Measurements from ENCODE around the gene MUC5AC.
"Not testable (repeated sequence)": the region's sequence is repeated elsewhere in the genome, so short reads cannot be mapped to it uniquely, and the experiment has no call there.

Gene MUC5AC, protein sequence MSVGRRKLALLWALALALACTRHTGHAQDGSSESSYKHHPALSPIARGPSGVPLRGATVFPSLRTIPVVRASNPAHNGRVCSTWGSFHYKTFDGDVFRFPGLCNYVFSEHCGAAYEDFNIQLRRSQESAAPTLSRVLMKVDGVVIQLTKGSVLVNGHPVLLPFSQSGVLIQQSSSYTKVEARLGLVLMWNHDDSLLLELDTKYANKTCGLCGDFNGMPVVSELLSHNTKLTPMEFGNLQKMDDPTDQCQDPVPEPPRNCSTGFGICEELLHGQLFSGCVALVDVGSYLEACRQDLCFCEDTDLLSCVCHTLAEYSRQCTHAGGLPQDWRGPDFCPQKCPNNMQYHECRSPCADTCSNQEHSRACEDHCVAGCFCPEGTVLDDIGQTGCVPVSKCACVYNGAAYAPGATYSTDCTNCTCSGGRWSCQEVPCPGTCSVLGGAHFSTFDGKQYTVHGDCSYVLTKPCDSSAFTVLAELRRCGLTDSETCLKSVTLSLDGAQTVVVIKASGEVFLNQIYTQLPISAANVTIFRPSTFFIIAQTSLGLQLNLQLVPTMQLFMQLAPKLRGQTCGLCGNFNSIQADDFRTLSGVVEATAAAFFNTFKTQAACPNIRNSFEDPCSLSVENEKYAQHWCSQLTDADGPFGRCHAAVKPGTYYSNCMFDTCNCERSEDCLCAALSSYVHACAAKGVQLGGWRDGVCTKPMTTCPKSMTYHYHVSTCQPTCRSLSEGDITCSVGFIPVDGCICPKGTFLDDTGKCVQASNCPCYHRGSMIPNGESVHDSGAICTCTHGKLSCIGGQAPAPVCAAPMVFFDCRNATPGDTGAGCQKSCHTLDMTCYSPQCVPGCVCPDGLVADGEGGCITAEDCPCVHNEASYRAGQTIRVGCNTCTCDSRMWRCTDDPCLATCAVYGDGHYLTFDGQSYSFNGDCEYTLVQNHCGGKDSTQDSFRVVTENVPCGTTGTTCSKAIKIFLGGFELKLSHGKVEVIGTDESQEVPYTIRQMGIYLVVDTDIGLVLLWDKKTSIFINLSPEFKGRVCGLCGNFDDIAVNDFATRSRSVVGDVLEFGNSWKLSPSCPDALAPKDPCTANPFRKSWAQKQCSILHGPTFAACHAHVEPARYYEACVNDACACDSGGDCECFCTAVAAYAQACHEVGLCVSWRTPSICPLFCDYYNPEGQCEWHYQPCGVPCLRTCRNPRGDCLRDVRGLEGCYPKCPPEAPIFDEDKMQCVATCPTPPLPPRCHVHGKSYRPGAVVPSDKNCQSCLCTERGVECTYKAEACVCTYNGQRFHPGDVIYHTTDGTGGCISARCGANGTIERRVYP (N-terminal part only)

DNA sequence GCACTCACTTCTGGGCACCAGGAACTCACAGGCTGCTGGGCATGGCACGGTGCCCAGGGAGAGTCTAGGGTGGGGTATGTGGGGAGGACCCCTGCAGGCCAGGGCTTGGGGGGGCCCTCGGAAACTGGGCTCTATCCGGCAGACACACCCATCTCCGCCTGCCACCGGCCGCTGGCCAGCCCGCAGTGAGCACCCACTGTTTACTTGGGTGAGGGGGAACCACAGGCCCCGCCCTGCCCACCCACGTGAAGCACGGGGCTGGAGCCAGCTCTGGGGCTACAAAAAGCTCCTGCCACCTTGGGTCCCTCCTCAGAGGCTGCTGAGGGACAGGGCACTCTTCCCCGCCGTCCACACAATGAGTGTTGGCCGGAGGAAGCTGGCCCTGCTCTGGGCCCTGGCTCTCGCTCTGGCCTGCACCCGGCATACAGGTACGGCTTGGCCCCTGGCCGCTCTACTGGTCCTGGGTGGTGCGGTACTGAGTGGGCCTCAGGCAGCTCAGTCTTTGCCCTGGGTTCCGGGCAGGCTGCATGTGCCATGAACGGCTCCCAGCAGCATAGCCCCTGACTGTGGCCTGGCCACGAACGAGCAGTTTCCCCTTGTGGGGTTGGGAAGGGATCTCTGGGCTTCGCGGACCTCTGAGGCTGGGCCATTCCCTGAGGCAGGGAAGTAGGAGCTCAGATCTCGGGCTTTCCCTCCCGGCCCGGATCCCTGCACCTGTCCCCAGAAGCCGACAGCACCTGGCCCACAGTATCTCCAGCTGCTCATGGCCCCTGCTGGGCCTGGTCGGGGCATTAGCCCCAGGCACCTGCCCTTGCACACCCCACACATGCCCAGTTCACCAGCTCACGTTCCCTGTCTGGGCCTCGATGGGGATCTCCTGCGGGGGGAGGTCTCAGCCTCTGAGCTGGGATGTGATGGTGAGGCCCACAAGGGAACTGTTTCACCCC, at the start of gene MUC5AC:
Gene MUC5AC (plus strand): TSS at position 309 of the 947 bp plus-strand sequence. CDS start 47 bp downstream, at position 356.
- DNase-seq (ENCODE audit: low read depth in 2 of 2) = no peak

DNA sequence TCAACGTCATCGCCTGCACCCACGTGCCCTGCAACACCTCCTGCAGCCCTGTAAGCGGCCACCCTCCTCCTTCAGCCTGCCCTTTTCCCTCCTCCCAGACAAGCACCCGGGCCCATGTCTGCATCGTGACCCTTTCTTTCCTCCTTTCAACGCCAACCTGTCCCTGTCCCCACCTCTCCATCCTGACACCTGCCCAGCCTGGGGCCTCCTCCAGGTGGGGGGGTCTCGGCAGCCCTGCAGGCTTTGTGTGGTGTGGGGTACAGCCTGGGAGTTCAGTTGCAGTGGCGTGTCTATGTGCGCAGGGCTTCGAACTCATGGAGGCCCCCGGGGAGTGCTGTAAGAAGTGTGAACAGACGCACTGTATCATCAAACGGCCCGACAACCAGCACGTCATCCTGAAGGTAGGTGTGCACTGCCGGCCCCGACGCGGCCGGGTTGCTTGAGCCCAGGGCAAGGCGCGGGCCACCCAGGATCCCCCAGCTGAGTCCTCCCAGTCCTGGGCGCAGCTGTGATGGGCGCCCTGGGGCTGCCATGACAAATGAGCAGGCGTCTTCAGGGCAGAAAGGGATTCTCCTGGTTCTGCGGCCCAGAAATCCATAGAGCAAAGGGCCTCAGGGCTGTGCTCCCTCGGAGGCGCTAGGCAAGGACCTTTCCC, 49.4 kb upstream of the MUC5AC start:
- no peak for DNase-seq (ENCODE audit: low read depth in 2 of 2)

DNA sequence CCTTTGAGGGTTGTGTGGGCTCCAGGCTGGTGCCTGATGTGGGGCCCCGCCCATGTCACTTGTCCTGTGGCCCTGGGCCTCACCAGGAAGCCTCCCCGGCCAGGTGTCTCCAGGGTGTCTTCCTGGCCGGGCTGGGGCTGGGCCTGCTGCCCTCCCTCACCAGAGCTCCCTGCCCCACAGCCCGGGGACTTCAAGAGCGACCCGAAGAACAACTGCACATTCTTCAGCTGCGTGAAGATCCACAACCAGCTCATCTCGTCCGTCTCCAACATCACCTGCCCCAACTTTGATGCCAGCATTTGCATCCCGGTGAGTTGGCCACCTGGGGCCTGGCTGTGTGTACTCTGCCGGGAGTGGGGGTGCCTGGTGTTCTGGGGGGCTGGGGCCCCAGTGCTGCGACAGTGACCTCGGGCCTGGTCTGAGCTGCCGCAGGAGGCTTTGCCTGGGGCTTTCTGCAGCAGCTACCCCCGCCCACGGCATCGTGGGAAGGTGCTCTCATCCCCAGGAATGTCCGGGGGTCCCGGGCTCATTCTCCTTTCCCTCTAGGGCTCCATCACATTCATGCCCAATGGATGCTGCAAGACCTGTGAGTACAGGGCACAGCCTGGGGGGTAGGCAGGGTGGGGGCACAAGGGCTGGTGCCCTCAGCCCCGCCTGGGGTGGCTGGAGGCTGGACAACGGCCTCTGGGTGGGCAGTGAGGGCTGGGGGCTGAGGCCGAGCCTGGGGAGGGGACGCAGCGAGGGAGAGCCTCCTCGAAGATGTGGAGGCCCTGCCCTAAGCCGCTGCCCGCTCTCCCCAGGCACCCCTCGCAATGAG, 48.4 kb upstream of the MUC5AC start:
- no peak for DNase-seq (ENCODE audit: low read depth in 2 of 2)

DNA sequence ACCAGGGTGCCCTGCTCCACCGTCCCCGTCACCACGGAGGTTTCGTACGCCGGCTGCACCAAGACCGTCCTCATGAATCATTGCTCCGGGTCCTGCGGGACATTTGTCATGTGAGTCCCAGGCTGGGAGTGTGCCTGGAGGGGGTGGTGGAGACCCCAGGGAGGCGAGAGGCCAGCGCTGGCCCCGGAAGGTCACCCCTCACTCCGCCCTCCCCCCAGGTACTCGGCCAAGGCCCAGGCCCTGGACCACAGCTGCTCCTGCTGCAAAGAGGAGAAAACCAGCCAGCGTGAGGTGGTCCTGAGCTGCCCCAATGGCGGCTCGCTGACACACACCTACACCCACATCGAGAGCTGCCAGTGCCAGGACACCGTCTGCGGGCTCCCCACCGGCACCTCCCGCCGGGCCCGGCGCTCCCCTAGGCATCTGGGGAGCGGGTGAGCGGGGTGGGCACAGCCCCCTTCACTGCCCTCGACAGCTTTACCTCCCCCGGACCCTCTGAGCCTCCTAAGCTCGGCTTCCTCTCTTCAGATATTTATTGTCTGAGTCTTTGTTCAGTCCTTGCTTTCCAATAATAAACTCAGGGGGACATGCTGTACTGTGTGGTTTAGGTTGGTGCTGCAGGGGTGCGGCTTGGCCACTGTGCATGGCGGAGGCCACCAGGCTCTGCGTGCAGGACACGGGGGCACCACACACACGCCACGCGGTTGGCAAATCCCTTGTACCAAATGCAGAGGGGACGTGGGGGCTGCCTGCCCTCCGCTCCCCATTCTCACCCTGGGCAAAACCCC, 47.6 kb upstream of the MUC5AC start:
- DNase-seq (ENCODE audit: low read depth in 2 of 2) = no peak

DNA sequence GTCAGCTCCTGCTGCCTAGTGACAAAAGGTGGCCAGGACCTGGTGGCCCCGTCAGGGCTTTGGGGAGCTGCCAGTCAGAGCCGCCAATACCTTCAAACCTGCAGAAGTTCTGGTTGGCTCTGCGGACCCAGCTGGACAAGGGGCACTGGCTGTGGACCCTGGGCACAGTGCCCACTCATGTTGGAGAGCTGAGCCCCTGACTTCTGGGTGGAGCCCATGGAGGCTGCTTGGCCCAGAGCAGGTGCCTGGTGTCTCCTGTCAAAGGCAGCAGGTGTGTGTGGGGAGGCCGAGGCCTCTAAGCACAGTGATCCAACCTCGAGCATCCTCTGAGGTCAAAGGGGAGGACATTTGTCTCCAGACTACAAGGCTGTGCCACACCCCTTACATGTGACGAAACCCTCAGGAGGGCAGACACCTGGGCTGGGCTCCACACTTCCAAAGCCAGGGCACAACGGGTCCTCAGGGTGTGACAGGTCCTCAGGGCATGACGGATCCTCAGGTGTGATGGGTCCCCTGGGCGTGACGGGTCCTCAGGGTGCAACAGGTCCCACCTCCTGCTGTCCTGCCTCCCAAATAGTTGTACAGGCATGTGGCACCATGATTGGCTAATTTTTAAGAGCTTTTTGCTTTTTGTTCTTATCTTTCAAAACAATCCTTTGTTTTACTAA, 46.1 kb upstream of the MUC5AC start:
- no peak for DNase-seq (ENCODE audit: low read depth in 2 of 2)

DNA sequence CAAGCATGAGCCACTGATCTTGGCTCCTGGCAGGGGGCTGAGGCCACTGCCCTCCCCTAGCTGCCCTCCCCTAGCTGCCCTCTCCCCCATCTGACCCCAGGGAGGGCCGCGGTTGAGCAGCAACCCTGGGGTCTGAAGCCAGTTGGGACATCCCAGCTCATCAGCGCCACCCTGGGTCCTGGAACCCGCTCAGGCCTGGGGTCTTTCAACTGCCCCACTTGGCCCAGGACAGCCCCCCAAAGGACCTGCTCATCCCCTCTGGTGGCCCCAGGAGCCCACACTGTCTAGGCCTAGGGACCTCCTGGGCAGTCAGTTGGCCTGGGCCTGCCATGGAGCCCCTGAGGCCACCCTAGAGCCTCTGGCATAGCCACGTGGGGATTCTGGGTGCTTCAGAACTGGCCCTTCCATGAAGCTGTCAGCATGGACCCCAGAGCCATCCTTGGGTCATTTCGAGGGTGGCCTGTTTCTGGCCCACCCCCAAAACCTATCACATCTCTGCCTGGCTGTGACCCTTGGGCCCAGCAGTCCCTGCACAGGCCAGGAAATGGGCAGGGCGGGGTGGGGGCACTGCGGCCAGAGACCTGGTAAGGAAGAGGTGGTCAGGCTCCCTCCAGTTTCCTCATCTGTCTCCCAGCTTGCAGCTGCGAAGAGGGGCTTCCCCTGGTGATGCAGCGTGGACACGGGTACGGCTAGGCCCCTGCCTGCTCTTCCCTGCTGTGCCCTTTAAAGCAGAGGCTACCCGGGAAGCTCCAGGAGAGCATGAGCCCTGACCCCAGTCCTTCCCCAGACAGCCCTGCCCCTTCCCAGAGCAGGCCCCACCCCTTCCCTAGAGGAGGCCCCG, 45.2 kb upstream of the MUC5AC start:
- DNase-seq (ENCODE audit: low read depth in 2 of 2) = no peak

DNA sequence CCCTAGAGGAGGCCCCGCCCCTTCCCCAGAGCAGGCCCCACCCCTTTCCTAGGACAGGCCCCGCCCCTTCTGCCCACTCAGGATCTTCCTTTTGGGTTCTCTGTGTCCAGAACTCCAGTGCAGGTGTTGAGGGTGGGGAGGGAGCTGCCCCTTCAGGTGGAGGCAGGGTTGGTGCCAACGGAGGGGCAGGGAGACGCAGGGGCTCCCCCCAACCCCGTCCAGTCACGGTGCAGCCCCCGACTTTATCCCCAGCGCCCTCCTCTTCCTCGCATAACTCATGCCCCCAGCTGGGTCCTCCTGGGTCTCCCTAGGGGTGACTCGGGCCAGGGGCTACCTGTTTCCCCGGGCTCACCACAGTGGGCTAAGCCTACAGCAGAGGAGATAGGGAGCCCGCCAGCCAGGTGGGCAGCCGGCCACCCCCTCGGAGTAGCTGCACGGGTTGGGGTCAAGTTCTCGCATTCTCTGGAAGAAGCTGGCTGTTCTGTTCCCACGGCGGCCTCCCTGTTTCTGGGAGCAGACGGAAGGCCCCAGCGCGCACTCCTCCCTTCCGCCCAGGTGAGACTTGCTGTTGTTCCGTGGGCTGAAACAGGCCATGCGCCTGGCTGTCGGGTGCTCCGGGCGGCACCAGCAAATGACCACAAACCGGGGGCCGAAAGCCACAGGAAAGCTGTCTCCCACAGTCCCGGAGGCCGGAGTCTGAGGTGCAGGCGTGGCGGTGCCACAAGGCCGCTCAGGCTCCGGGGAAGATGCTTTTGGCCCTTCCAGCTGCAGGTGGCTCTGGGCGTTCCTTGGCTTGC, 44.1 kb upstream of the MUC5AC start:
- no peak for DNase-seq (ENCODE audit: low read depth in 2 of 2)

DNA sequence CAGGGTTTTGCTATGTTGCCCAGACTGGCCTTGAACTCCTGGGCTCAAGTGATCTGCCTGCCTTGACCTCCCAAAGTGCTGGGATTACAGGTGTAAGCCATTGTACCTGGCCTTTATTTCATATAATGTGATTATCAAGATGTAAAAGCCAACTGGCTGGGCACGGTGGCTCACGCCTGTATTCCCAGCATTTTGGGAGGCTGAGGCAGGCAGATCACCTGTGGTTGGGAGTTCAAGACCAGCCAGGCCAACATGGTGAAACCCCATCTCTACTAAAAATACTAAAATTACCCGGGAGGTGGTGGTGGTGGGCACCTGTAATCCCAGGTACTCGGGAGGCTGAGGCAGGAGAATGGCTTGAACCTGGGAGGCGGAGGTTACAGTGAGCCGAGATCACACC, 42.5 kb upstream of the MUC5AC start:
- not testable (repeated sequence) for DNase-seq (ENCODE audit: low read depth in 2 of 2)

DNA sequence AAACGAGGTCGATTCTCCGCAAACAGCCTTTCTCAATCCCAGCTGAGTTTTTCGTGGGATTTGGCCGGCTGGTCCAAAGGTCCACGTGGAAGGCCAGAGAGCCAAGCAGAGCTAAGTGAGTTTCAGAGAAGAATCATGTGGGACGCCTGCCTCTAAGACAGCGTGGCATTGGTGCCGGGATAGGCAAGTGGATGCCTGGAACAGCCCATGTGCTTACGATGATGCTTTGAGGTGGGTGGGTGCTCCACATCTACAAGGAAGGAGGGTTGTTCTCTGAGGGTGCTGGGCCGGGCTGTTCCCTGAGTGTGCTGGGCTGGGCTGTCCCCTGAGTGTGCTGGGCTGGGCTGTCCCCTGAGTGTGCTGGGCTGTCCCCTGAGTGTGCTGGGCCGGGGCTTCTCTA, 41.6 kb upstream of the MUC5AC start:
- no peak for DNase-seq (ENCODE audit: low read depth in 2 of 2)

DNA sequence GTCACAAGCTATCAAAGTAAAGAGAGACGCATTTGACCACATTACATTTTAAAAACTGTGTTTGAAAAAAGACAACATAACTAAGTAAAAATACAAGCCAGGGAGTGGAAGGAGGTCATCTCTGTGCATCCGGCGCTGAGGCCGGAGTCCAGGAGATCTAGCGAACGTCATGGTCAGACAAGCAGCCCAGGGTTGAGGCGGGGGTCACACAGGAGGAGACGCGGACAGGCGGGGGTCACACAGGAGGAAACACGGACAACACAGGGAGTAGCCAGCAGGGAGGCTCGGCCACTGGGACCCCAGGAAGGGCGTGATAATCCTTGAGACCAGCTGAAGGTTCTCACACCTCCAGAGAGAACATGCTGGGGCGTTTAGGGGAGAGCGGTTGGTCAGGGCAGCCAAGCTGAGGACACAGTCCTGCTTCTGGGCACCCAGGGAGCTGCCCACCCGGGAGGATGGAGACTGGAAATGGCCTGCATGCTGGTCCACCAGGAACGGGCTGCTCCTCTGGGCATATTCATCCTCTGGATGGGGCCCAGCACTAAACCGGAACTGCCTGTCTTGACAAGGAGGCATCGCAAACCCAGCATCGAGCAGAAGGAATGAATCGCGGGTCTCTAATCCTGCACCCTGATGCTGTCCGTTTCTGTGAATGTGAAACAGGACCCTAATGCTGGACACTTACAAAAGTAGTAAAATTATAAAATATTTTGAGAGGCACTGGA, 40.9 kb upstream of the MUC5AC start:
- DNase-seq (ENCODE audit: low read depth in 2 of 2) = no peak

DNA sequence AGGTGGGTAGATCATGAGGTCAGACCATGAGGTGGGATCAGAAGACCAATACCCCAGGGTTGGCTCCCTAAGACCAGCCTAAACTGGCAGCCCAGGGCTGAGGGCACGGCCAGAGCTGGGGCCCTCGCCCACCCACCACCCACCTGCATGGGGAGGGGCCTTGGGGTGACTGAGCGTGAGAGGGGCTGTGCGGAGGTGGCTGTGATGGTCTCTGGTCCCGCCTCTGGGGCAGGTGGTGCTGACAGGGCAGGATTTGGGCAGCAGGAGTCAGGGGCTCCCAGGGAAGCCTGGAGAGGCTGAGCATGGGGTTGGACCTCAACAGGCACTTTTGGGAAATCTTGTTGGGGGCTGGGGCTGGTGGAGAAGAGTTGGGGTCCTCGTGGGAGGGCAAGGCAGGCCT, 39.8 kb upstream of the MUC5AC start:
- no peak for DNase-seq (ENCODE audit: low read depth in 2 of 2)

DNA sequence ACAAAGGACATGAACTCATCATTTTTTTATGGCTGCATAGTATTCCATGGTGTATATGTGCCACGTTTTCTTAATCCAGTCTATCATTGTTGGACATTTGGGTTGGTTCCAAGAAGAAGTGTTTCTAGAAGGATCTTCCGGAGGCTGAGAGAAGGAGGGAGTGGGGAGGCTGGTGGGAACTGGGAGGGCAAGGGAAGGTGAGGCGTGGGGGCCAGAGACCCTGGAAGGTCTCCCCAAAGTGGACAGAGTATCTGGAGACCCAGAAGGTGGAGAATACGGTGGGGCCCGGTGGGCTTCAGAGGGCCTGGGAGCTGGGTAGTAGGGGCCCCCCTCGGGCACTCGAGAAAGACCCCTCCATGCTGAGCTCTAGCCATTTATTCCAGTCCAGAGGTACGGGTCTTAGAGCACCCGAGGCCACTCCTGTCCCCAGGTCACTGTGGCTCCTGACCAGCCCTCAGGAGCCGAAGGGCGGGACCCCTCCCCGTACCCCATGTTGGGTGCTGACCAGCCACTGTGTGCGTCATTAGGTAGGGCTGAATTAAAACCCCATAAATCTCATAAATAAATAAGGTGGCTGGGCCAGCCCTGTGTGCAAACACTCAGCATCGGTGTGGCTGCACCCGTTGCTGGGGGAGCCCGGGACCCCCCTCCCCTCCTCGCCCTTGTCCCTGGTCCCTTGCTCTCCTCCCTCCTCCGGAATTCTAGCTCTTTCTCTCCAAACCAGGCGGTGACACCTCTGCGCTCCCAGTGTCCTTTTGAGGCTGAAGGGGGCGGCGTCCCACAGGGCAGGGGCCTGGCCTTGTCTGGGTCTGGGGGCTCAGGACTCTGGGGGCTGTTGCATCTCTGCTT, 38.8 kb upstream of the MUC5AC start:
- DNase-seq (ENCODE audit: low read depth in 2 of 2) = no peak

DNA sequence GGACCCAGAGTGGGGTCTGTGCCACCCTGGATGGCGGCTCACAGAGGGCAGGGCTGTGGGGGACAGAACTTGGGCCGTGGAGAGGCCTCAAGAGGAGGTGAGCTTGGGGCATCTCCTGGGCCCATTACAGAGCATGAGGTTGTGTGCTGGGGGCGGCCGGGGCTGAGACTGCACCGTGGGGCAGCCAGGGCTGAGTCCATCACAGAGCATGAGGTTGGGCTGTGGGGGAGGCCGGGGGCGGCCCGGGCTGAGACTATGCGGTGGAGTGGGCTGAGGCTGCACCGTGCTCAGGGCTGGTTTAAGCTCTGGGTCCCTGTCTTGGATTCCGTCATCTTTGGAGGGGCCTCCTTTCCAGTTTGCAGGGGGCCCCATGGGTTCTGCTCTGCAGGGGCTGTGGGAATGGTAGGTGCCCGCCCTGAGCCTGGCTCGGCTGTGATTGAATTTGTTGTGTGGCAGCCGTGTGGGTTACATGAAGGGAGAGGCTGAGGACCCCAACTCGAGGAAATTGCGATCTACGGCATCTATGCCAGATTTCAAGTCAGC, 38.1 kb upstream of the MUC5AC start:
- DNase-seq (ENCODE audit: low read depth in 2 of 2) = no peak
